ENCODE results near the gene CDKAL1.

Gene CDKAL1

DNA sequence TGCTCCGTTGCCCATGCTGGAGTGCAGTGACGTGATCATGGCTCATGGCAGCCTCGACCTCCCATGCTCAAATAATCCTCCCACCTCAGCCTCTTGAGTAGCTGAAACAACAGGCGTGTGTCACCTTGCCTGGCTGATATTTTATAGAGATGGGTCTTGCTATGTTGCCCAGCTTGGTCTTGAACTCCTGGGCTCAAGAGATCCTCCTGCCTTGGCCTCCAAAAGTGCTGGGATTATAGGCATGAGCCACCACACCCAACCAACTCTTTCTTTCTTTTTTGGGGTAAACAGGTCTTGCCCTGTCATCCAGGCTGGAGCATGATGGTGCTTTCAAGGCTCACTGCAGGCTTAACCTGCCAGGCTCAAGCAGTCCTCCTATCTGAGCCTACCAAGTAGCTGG lies 266.4 kb downstream of the CDKAL1 start:
- FAIRE-seq (no peak), DNase-seq (ENCODE audit: insufficient read length, low spot score) (no peak)
- TF ChIP-seq POLR2AphosphoS5 (IDR thresholded peaks at IDR 0.05; ENCODE audit: low read depth, low read length) (no peak), PAX5 (IDR thresholded peaks at IDR 0.05; ENCODE audit: insufficient read depth, low read length, severe bottlenecking) (no peak), POLR2A (IDR thresholded peaks at IDR 0.05; ENCODE audit: low read depth, low read length) (no peak), TAF1 (IDR thresholded peaks at IDR 0.05; ENCODE audit: low read depth, low read length) (no peak), POU2F2 (IDR thresholded peaks at IDR 0.05; ENCODE audit: low read depth, low read length) (no peak), SPI1 (IDR thresholded peaks at IDR 0.05; ENCODE audit: low read depth, low read length) (no peak)

DNA sequence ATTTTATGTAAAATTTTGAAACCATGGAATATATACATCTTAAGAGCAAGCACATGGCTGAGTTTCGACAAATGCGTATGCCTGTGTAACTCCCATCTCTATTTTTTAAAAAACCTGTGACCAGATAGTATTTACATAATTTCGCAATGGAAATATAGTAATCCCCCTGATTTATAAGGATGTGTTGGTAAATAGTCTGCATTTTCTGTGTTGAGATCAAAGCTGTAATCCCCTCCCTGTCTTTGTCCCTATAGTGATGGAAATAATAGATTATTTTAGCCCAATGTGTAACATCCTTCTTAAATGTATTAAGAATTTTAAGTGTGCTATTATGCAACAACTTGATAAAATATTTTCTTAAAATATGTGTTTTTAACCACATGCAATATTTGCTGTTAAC lies 267.3 kb downstream of the CDKAL1 start:
- FAIRE-seq = no peak
- no peak for TF ChIP-seq PAX5 (IDR thresholded peaks at IDR 0.05; ENCODE audit: insufficient read depth, low read length, severe bottlenecking)
- TF ChIP-seq POU2F2 (IDR thresholded peaks at IDR 0.05; ENCODE audit: low read depth, low read length) = no peak
- no peak for TF ChIP-seq POLR2A (IDR thresholded peaks at IDR 0.05; ENCODE audit: low read depth, low read length)
- TF ChIP-seq TAF1 (IDR thresholded peaks at IDR 0.05; ENCODE audit: low read depth, low read length) = no peak
- no peak for TF ChIP-seq POLR2AphosphoS5 (IDR thresholded peaks at IDR 0.05; ENCODE audit: low read depth, low read length)
- no peak for TF ChIP-seq SPI1 (IDR thresholded peaks at IDR 0.05; ENCODE audit: low read depth, low read length)
- DNase-seq (ENCODE audit: insufficient read length, low spot score) = no peak

DNA sequence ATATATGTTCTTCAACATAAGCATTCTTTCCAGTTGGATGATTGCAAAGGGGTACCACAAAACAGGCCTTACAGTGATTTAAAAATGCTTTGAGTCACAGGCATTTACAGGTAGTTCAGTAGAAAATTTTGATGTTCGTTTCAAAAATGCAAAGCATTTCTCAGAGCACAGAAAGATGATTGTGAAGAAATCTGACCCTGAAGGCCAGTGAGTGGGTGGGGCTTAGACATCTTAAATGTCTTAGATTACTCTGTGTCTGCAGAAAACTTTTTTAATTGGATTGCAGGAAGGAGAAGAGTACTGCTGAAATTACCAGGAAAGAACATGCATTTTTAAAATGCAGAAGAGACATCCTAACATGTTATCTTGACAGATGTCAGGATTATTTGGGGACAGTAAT lies 268.3 kb downstream of the CDKAL1 start:
- TF ChIP-seq POLR2A (IDR thresholded peaks at IDR 0.05; ENCODE audit: low read depth, low read length) (no peak), POLR2AphosphoS5 (IDR thresholded peaks at IDR 0.05; ENCODE audit: low read depth, low read length) (no peak), POU2F2 (IDR thresholded peaks at IDR 0.05; ENCODE audit: low read depth, low read length) (no peak), SPI1 (IDR thresholded peaks at IDR 0.05; ENCODE audit: low read depth, low read length) (no peak)
- DNase-seq (ENCODE audit: insufficient read length, low spot score) = no peak
- FAIRE-seq = no peak

DNA sequence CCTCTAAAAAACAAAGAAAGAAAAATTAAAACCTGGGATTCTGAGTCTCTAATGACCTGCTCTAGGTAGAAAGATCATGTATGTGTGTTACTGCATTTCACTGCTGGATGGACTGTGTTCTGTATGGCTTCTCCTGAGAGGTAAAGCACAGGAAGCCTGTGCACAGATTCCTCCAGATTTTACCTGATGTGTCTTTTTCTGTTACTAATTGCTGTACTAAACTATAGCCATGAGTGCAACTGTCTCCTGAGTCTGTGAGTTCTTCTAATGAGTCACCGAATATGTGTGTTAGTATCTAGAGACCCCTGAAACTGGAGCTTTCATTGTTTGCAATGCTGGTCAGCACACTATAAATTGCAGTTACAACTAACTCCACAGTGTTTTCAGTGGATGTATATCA lies 270.8 kb downstream of the CDKAL1 start:
- DNase-seq (ENCODE audit: insufficient read length, low spot score) = peak; percentile 1
- peak; percentile 65 for FAIRE-seq
- TF ChIP-seq POLR2A (IDR thresholded peaks at IDR 0.05; ENCODE audit: low read depth, low read length) (no peak), SPI1 (IDR thresholded peaks at IDR 0.05; ENCODE audit: low read depth, low read length) (no peak), PAX5 (IDR thresholded peaks at IDR 0.05; ENCODE audit: insufficient read depth, low read length, severe bottlenecking) (no peak), POLR2AphosphoS5 (IDR thresholded peaks at IDR 0.05; ENCODE audit: low read depth, low read length) (no peak), POU2F2 (IDR thresholded peaks at IDR 0.05; ENCODE audit: low read depth, low read length) (no peak), TAF1 (IDR thresholded peaks at IDR 0.05; ENCODE audit: low read depth, low read length) (no peak)

DNA sequence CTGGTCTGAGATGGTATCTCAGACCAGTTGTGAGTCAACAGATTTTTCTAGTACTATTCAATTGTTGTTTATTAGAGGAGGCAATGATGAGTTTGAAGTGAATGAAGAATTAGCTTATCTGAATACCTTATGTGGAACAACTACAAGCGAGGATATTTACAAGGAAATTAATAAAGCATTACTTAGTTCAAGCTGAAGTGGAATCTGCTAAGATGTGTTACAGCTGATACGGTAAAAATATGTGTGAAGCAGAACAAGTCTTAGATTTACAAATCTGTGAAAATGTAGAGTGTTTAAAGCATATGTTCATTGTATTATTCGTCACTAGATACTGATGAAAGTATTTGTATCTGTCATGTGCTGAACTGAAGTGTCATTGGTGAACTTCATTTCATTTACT lies 272.4 kb downstream of the CDKAL1 start:
- DNase-seq (ENCODE audit: insufficient read length, low spot score) = no peak
- TF ChIP-seq TAF1 (IDR thresholded peaks at IDR 0.05; ENCODE audit: low read depth, low read length) (no peak), SPI1 (IDR thresholded peaks at IDR 0.05; ENCODE audit: low read depth, low read length) (no peak), POLR2A (IDR thresholded peaks at IDR 0.05; ENCODE audit: low read depth, low read length) (no peak), PAX5 (IDR thresholded peaks at IDR 0.05; ENCODE audit: insufficient read depth, low read length, severe bottlenecking) (no peak), POLR2AphosphoS5 (IDR thresholded peaks at IDR 0.05; ENCODE audit: low read depth, low read length) (no peak), POU2F2 (IDR thresholded peaks at IDR 0.05; ENCODE audit: low read depth, low read length) (no peak)
- no peak for FAIRE-seq

DNA sequence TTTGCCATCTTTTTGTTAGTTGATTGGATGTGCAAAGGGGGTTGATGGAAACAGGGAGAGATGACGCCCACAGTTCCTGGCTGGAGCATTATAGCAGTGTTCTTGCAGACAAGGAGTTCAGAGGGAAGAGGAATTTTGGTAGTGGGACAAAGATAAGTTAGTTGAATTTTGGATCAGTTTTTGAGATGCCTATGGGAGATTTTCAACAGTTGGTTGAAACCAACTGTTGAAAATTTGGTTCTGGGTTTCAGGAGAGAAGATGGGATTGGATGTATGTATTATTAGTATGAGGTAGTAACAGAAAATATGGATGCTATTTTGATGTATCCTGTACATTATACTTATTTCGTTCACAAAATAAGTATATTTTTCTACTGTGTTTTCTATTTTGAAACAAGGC lies 274.2 kb downstream of the CDKAL1 start:
- TF ChIP-seq SPI1 (IDR thresholded peaks at IDR 0.05; ENCODE audit: low read depth, low read length) = no peak
- DNase-seq (ENCODE audit: insufficient read length, low spot score) = no peak
- FAIRE-seq = no peak

DNA sequence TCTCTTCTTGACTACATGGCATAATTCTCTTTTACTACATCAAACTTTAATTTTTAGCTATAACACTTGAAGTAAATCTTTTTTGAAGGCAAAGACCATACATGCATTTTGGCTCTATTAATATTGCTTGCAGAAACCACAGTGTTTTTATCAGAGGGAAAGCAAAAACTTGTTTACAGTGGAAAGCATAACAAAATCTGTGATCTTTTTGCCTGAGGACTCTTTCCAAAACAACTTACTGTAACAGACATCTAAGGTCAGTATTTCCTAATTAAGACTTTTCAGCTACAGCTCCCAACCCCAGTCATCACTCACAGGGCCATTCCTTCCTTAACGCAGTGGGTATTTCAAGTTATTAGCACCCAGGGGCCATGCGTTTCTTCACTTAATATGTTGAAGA lies 274.7 kb downstream of the CDKAL1 start:
- FAIRE-seq = no peak
- no peak for TF ChIP-seq TAF1 (IDR thresholded peaks at IDR 0.05; ENCODE audit: low read depth, low read length)
- no peak for DNase-seq (ENCODE audit: insufficient read length, low spot score)

DNA sequence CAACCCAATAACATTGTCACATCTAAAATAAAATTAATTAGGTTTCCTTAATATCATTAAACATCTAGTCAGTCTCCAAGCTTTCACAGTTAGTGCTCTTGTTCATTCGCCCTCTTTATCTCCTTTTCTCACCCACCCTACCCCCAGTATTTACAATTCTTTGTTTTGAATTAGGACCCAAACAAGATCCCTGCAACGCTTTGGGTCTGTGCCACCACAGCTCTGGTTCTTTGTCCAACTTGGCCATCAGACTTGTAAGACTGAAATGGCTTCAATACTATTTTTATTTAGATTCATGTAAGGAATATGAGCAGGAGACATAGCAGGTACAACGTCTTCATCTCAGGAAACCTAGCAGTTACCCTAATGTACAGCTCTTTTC lies 276.5 kb downstream of the CDKAL1 start:
- FAIRE-seq = no peak
- TF ChIP-seq TAF1 (IDR thresholded peaks at IDR 0.05; ENCODE audit: low read depth, low read length) (no peak), POLR2A (IDR thresholded peaks at IDR 0.05; ENCODE audit: low read depth, low read length) (no peak), POU2F2 (IDR thresholded peaks at IDR 0.05; ENCODE audit: low read depth, low read length) (no peak), POLR2AphosphoS5 (IDR thresholded peaks at IDR 0.05; ENCODE audit: low read depth, low read length) (no peak), SPI1 (IDR thresholded peaks at IDR 0.05; ENCODE audit: low read depth, low read length) (no peak), PAX5 (IDR thresholded peaks at IDR 0.05; ENCODE audit: insufficient read depth, low read length, severe bottlenecking) (no peak)

DNA sequence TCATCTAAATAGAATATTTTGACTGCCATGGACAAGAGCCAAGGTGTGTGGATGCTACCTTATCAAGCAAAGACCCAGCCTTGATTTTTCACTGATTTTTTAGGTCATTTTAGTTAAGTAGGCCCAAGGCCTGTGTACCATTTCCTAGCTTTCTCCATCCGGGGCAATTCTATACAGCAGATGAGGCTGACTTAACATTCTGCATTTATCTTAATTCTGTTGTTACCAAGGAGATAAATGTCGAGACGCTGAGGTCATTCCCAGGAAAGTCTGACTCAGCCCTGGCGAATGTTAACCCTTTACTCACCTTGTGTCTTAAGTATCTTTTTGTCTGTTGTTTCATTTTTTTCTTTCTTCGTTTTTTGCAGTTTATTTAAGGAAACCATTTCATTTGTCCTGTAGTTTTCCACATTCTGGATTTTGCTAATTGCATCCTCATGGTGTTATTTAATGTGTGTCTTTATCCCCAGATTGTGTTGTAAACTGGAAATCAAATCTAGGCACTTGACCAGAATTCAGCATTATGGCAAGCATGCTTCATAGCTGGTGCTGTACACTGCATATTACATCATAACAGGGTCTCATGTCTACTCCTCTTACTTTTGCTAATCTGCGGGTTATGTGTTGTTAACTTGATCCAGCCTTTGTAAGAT lies 277.0 kb downstream of the CDKAL1 start:
- TF ChIP-seq SPI1 (IDR thresholded peaks at IDR 0.05; ENCODE audit: low read depth, low read length) (no peak), POLR2A (IDR thresholded peaks at IDR 0.05; ENCODE audit: low read depth, low read length) (no peak), PAX5 (IDR thresholded peaks at IDR 0.05; ENCODE audit: insufficient read depth, low read length, severe bottlenecking) (no peak), POU2F2 (IDR thresholded peaks at IDR 0.05; ENCODE audit: low read depth, low read length) (no peak), POLR2AphosphoS5 (IDR thresholded peaks at IDR 0.05; ENCODE audit: low read depth, low read length) (no peak), TAF1 (IDR thresholded peaks at IDR 0.05; ENCODE audit: low read depth, low read length) (no peak)
- FAIRE-seq (no peak), DNase-seq (ENCODE audit: insufficient read length, low spot score) (no peak)

More for the DNA sequence above, 276.5 kb downstream of the CDKAL1 start:
- no peak for DNase-seq (ENCODE audit: insufficient read length, low spot score)

DNA sequence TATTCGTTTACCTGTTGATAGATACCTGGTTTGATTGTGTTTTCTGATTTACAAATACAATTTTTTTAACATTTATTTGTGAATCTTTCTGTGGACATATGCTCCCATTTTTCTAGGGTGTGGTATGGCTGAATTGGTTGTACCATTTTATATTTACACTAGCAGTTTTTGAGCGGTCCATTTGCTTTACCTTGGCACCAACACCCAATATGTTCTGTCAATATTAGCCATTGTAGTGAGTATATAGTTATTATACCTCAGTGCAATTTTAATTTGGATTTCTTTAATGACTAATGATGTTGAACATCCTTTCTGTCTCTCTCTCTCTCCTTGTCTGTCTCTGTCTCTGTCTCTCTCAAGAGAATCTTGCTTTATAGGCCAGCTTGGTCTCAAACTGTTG lies 278.5 kb downstream of the CDKAL1 start:
- no peak for DNase-seq (ENCODE audit: insufficient read length, low spot score)
- FAIRE-seq = no peak
- no peak for TF ChIP-seq PAX5 (IDR thresholded peaks at IDR 0.05; ENCODE audit: insufficient read depth, low read length, severe bottlenecking)
- no peak for TF ChIP-seq POLR2A (IDR thresholded peaks at IDR 0.05; ENCODE audit: low read depth, low read length)
- no peak for TF ChIP-seq SPI1 (IDR thresholded peaks at IDR 0.05; ENCODE audit: low read depth, low read length)
- TF ChIP-seq TAF1 (IDR thresholded peaks at IDR 0.05; ENCODE audit: low read depth, low read length) = no peak
- TF ChIP-seq POU2F2 (IDR thresholded peaks at IDR 0.05; ENCODE audit: low read depth, low read length) = no peak
- TF ChIP-seq POLR2AphosphoS5 (IDR thresholded peaks at IDR 0.05; ENCODE audit: low read depth, low read length) = no peak
